H1 (cell line): Measurements from ENCODE around the gene KLHDC7A. TPM values are rescaled to one million over a fixed set of nuclear protein-coding genes. Genes with fewer than 3 reads are reported as not detected.

Experiments used
- CTCF ChIA-PET: fragments of 300-600 bp; sonication (Branson Sonifier 250); formaldehyde crosslinking; loops from one replicate; lab custom pipeline; 2021; ENCODE audit not compliant: partially characterized antibody; lab: Charles Lee
- POLR2A ChIA-PET: fragments of 300-600 bp; sonication (Branson Sonifier 250); formaldehyde crosslinking; loops from one replicate; lab custom pipeline; 2021; ENCODE audit warnings: inconsistent platforms; ENCODE audit not compliant: partially characterized antibody; lab: Charles Lee
- DNase-seq, 2 experiments: peaks; one replicate each; pipeline versions ENCODE4 v3.0.0 to v3.0.0-alpha.2; 2010 to 2022; ENCODE audit warnings: low spot score in 2 of 2, low read depth in 1 of 2, mixed read lengths in 1 of 2
- FAIRE-seq: peaks from 2 replicates; lab custom pipeline; 2011; peaks lifted over from hg19 to GRCh38; lab: Jason Lieb, UNC
- H2AFZ ChIP-seq: 2 replicates; pipeline ENCODE4 v1.8.1; 2012; ENCODE audit warnings: low read length, inconsistent platforms
- H2AK5ac ChIP-seq: 2 replicates; pipeline ENCODE4 v1.6.1; 2013; ENCODE audit warnings: low read depth, low read length
- H2BK120ac ChIP-seq: replicated peaks from 2 replicates; pipeline ENCODE3; 2013; ENCODE audit warnings: low read depth, low read length, inconsistent platforms
- H2BK12ac ChIP-seq: 2 replicates; pipeline ENCODE4 v1.6.1; 2013; ENCODE audit warnings: low read depth, low read length
- H2BK15ac ChIP-seq: 2 replicates; pipeline ENCODE4 v1.6.1; 2013; ENCODE audit warnings: low read length
- H2BK20ac ChIP-seq: 2 replicates; pipeline ENCODE4 v1.6.1; 2013; ENCODE audit warnings: low read length
- H2BK5ac ChIP-seq: 2 replicates; pipeline ENCODE4 v1.6.1; 2013; ENCODE audit warnings: low read depth, low read length
- H3K14ac ChIP-seq: 2 replicates; pipeline ENCODE4 v1.6.1; 2013; ENCODE audit warnings: inconsistent platforms; ENCODE audit not compliant: insufficient read length
- H3K18ac ChIP-seq: 2 replicates; pipeline ENCODE4 v1.6.1; 2013; ENCODE audit warnings: low read length; ENCODE audit errors: extremely low read depth
- H3K23ac ChIP-seq: 2 replicates; pipeline ENCODE4 v1.6.1; 2013; ENCODE audit warnings: inconsistent platforms; ENCODE audit not compliant: insufficient read length
- H3K23me2 ChIP-seq: 2 replicates; pipeline ENCODE4 v1.6.1; 2013; ENCODE audit warnings: low read depth, low read length
- H3K27ac ChIP-seq: 2 replicates; pipeline ENCODE4 v1.6.1; 2011; ENCODE audit warnings: low read depth, low read length, inconsistent platforms
- H3K27me3 ChIP-seq, 4 experiments: replicated peaks in 1 of 4; 1 replicate in 1 of 4; 2 replicates in 3 of 4; pipeline versions ENCODE4 v1.6.1 to v1.8.1; 2011 to 2013; ENCODE audit warnings: low read length in 3 of 4, mild to moderate bottlenecking in 3 of 4, inconsistent platforms in 2 of 4, mixed read lengths in 2 of 4, moderate library complexity in 1 of 4; ENCODE audit not compliant: control insufficient read depth in 3 of 4, insufficient read depth in 3 of 4; ENCODE audit errors: extremely low read depth in 1 of 4
- H3K36me3 ChIP-seq, 4 experiments: 2 replicates each; pipeline versions ENCODE4 v1.6.1 to v1.8.1; 2011 to 2013; ENCODE audit warnings: mild to moderate bottlenecking in 4 of 4, low read length in 3 of 4, moderate library complexity in 2 of 4, control low read depth in 1 of 4, inconsistent platforms in 1 of 4; ENCODE audit not compliant: insufficient read depth in 4 of 4, control insufficient read depth in 2 of 4
- H3K4ac ChIP-seq: replicated peaks from 2 replicates; pipeline ENCODE3; 2013; ENCODE audit warnings: low read length, low read depth, mixed read lengths, inconsistent platforms; ENCODE audit not compliant: insufficient read length
- H3K4me1 ChIP-seq, 4 experiments: replicated peaks in 1 of 4; 1 replicate in 1 of 4; 2 replicates in 3 of 4; pipeline versions ENCODE4 v1.6.1 to v1.8.1; 2011 to 2013; ENCODE audit warnings: low read length in 3 of 4, inconsistent platforms in 2 of 4, mixed read lengths in 1 of 4; ENCODE audit not compliant: insufficient read depth in 4 of 4, control insufficient read depth in 3 of 4
- H3K4me2 ChIP-seq, 2 experiments: 2 replicates each; pipeline versions ENCODE4 v1.6.1 to v1.8.1; 2011 to 2013; ENCODE audit warnings: low read depth in 2 of 2, low read length in 2 of 2, control low read depth in 1 of 2, inconsistent platforms in 1 of 2, mild to moderate bottlenecking in 1 of 2; ENCODE audit not compliant: insufficient read depth in 1 of 2
- H3K4me3 ChIP-seq, 4 experiments: fragments of 200-600, 300-600 bp in 1 of 4; sonication (generic), shearing (Covaris generic), sonication (Bioruptor Twin) in 1 of 4; 2 replicates each; pipeline versions ENCODE4 v1.5.1 to v1.8.1; 2011 to 2016; ENCODE audit warnings: low read length in 4 of 4, low read depth in 3 of 4, control low read depth in 2 of 4, inconsistent platforms in 2 of 4, mild to moderate bottlenecking in 2 of 4, mixed read lengths in 1 of 4, moderate library complexity in 1 of 4; ENCODE audit not compliant: insufficient read depth in 2 of 4; ENCODE audit errors: extremely low read depth in 1 of 4
- H3K56ac ChIP-seq: replicated peaks from 2 replicates; pipeline ENCODE3; 2013; ENCODE audit warnings: low read depth, mild to moderate bottlenecking, mixed read lengths, low read length, inconsistent platforms; ENCODE audit not compliant: insufficient read length
- H3K79me1 ChIP-seq: 2 replicates; pipeline ENCODE4 v1.6.1; 2013; ENCODE audit warnings: low read depth, low read length, control low read depth
- H3K79me2 ChIP-seq, 2 experiments: 2 replicates each; pipeline versions ENCODE4 v1.6.1 to v1.8.1; 2012 to 2013; ENCODE audit warnings: low read length in 2 of 2, mild to moderate bottlenecking in 2 of 2, inconsistent platforms in 1 of 2; ENCODE audit not compliant: insufficient read depth in 2 of 2, control insufficient read depth in 1 of 2
- H3K9ac ChIP-seq, 4 experiments: replicated peaks in 1 of 4; 1 replicate in 1 of 4; 2 replicates in 3 of 4; pipeline versions ENCODE4 v1.6.1 to v1.8.1; 2011 to 2013; ENCODE audit warnings: low read depth in 3 of 4, low read length in 3 of 4, control low read depth in 2 of 4, mild to moderate bottlenecking in 2 of 4, moderate library complexity in 2 of 4, inconsistent platforms in 1 of 4; ENCODE audit errors: extremely low read depth in 1 of 4
- H3K9me3 ChIP-seq, 2 experiments: 2 replicates each; pipeline versions ENCODE4 v1.6.1 to v1.8.1; 2012 to 2013; ENCODE audit warnings: mild to moderate bottlenecking in 2 of 2, moderate library complexity in 2 of 2, control low read depth in 1 of 2, inconsistent platforms in 1 of 2, low read depth in 1 of 2, low read length in 1 of 2, mixed read lengths in 1 of 2; ENCODE audit not compliant: insufficient read depth in 2 of 2
- H4K20me1 ChIP-seq, 2 experiments: replicated peaks in 1 of 2; 2 replicates each; pipeline versions ENCODE3 to v1.8.1; 2011 to 2013; ENCODE audit warnings: inconsistent platforms in 2 of 2, low read length in 2 of 2, mild to moderate bottlenecking in 1 of 2; ENCODE audit not compliant: insufficient read depth in 2 of 2, control insufficient read depth in 1 of 2
- H4K5ac ChIP-seq: 2 replicates; pipeline ENCODE4 v1.6.1; 2013; ENCODE audit warnings: low read length, low read depth, mixed read lengths, inconsistent platforms; ENCODE audit not compliant: insufficient read length
- H4K8ac ChIP-seq: 2 replicates; pipeline ENCODE4 v1.8.0; 2013; ENCODE audit warnings: mild to moderate bottlenecking, moderate library complexity, low read length, inconsistent platforms; ENCODE audit not compliant: insufficient read depth; ENCODE audit errors: extremely low read depth
- H4K91ac ChIP-seq: replicated peaks from 2 replicates; pipeline ENCODE3; 2013; ENCODE audit warnings: low read length, mixed read lengths, inconsistent platforms; ENCODE audit not compliant: insufficient read length
- JUND ChIP-seq: IDR thresholded peaks from 2 replicates; pipeline ENCODE4 v1.6.1; 2011; ENCODE audit warnings: mild to moderate bottlenecking, improper control_type of control experiment, low read length
- NRF1 ChIP-seq: IDR thresholded peaks from 2 replicates; pipeline ENCODE4 v1.6.1; 2011; ENCODE audit warnings: mild to moderate bottlenecking, low read depth, low read length, improper control_type of control experiment
- SP4 ChIP-seq: IDR thresholded peaks from 2 replicates; pipeline ENCODE4 v1.6.1; 2012; ENCODE audit warnings: low read length, inconsistent platforms
- ZNF274 ChIP-seq: IDR thresholded peaks from 2 replicates; pipeline ENCODE4 v1.7.0; 2012; ENCODE audit warnings: low read length, borderline replicate concordance; ENCODE audit errors: extremely low read depth
- WGBS, 2 experiments: shearing (Covaris generic) in 1 of 2; methylation state at CpG; one replicate each; pipeline versions ENCODE4 v1.1.6 to v1.1.7; 2013 to 2015; ENCODE audit warnings: low lambda C conversion rate in 2 of 2, mixed read lengths in 2 of 2, inconsistent platforms in 1 of 2, low coverage in 1 of 2, missing lambda C conversion rate in 1 of 2; ENCODE audit not compliant: insufficient replicate concordance in 2 of 2, insufficient coverage in 1 of 2, insufficient read length in 1 of 2; ENCODE audit errors: extremely low coverage in 1 of 2, missing lambda C conversion rate in 1 of 2; 5-methylcytosine and 5-hydroxymethylcytosine counted together
- polyA plus RNA-seq, 7 experiments: library from polyadenylated mRNA; depleted of rRNA in 3 of 7; stranded (reverse) in 5 of 7; unstranded in 2 of 7; fragments of >200 nt in 5 of 7; fragments of 200-250 nt in 2 of 7; gene quantifications; 1 replicate in 5 of 7; 2 replicates in 1 of 7; 4 replicates in 1 of 7; pipeline versions ENCODE4 v1.2.1 to v1.2.3, GENCODE V29; 2011 to 2013; ENCODE audit warnings: missing spikeins in 2 of 7, mixed read lengths in 2 of 7
- total RNA-seq: library from RNA; stranded (reverse); fragmentation: NEBNext Ultra II Directional; extraction: Animal tissue kit (Norgen Biotek cat#: 25700); gene quantifications from 2 replicates; pipeline ENCODE4 v1.2.1, GENCODE V29; 2021

KLHDC7A gene
- total and polyA plus RNA-seq, 2 of the 8 experiments (the other 6 are each of a cell fraction or from before 2014, with no cell fraction given): 3.9 to 18.9 TPM

DNA sequence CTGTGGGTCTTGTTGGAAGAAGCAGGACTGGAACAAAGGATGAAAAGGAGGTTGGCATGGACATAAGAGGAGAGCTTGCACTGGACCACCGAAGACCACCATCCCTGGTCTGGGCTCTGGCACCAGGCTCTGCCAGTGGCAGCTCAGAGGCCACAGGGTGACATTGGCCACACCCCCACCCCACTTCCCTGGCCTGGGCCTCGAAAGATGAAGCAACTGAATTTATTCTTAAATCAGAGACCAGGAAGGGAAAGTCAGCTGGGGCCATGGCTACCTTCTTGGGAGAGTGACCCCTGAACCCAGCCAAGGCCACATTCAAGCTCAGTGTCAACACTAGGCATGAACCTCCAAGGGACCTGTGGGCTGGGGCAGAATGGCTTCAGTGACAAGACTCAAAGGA is 4.0 kb downstream of the KLHDC7A start:
- Histone ChIP-seq H3K36me3 (peaks cover 5 to 29% (median 10%) of the 10 kb centered on the region in 4 experiments; a peak in 4 of 8 replicates), H3K18ac (no peak overlapping the region), H3K79me1 (0 out of 2 replicates have a peak, but pooled peaks cover 6% of the 10 kb centered on the region), H2BK12ac (peak overlapping the region; percentile 32; the same call in 1 of the 2 replicates), H3K4me3 (no peak overlapping the region), H2AK5ac (no peak overlapping the region), H3K27me3 (no peaks in the 10 kb centered on the region), H4K91ac (no peak overlapping the region), H4K20me1 (no peaks in the 10 kb centered on the region), H2BK120ac (no peak overlapping the region), H3K9me3 (peaks cover 2 to 34% of the 10 kb centered on the region in 2 experiments; a peak in 3 of 4 replicates), H3K23me2 (no peaks in the 10 kb centered on the region), H2AFZ (no peak overlapping the region), H3K23ac (no peak overlapping the region), H3K4me1 (peaks cover 8 to 30% (median 18%) of the 10 kb centered on the region in 4 experiments), H2BK20ac (no peak overlapping the region), H3K56ac (no peak overlapping the region), H3K9ac (no peak overlapping the region), H4K5ac (no peak overlapping the region), H2BK15ac (0 out of 2 replicates have a peak overlapping the region, but pooled peaks have one; percentile 19), H2BK5ac (no peak overlapping the region), H3K79me2 (peaks cover 0 to 4% of the 10 kb centered on the region in 2 experiments; a peak in 1 of 4 replicates), H3K4me2 (no peak overlapping the region), H3K4ac (no peak overlapping the region), H3K14ac (no peak overlapping the region), H3K27ac (no peak overlapping the region), H4K8ac (no peak overlapping the region)
- CTCF ChIA-PET: interaction anchor here (0.8 to 4.0 kb wide), 17 partner anchors 10 to 185 kb away, joined by 4 to 26 read pairs (median 6); no protein-coding TSS in a partner anchor
- POLR2A ChIA-PET: interaction anchor here (0.8 to 2.2 kb wide), 6 partner anchors 10 to 91 kb away, joined by 3 to 7 read pairs (median 4); no protein-coding TSS in a partner anchor
- DNase-seq (no peak), FAIRE-seq (no peak)
- WGBS, 2 experiments: 81% methylated on average over 2 of the region's 2 CpGs; no CpG with 5 or more reads in 1 of the 2 experiments
- no peak for TF ChIP-seq ZNF274
- no peak for TF ChIP-seq JUND
- TF ChIP-seq SP4: no peak
- TF ChIP-seq NRF1: no peak
